HS-5 (cell line): ENCODE data around the gene LDHAL6B.
A peak's percentile ranks its signal among the peaks of the same experiment; 100 is the strongest.
"Not testable (repeated sequence)": the region's sequence is repeated elsewhere in the genome, so short reads cannot be mapped to it uniquely, and the experiment has no call there.

Experiments used
- DNase-seq: peaks from one replicate; pipeline ENCODE4 v3.0.0-alpha.2; 2012; ENCODE audit warnings: low read depth

LDHAL6B gene

GRCh38 chr15:59206623-59207183 lies at the start of gene LDHAL6B:
Gene LDHAL6B, plus strand, starts transcription at chr15:59206843. Its CDS starts 98 bp downstream, at chr15:59206941.
- DNase-seq, result no peak

GRCh38 chr15:59157396-59157795 lies 49.2 kb upstream of the LDHAL6B start:
- DNase-seq, result no peak

- DNase-seq, result no peak
These were observed 48.6 kb upstream of the LDHAL6B start for GRCh38 chr15:59157840-59158700.

- no peak for DNase-seq
These were observed 48.0 kb upstream of the LDHAL6B start for GRCh38 chr15:59158701-59159034.

GRCh38 chr15:59159210-59159609 lies 47.4 kb upstream of the LDHAL6B start:
- DNase-seq, result no peak

- DNase-seq, result no peak
These were observed 45.6 kb upstream of the LDHAL6B start for GRCh38 chr15:59160880-59161593.

GRCh38 chr15:59162080-59162479 lies 44.6 kb upstream of the LDHAL6B start:
- DNase-seq, result not testable (repeated sequence)

GRCh38 chr15:59165726-59166125 lies 40.9 kb upstream of the LDHAL6B start:
- DNase-seq, result no peak

GRCh38 chr15:59166166-59166565 lies 40.5 kb upstream of the LDHAL6B start:
- DNase-seq, result no peak

GRCh38 chr15:59166601-59167265 lies 39.9 kb upstream of the LDHAL6B start:
- no peak for DNase-seq

- no peak for DNase-seq
These were observed 38.1 kb upstream of the LDHAL6B start for GRCh38 chr15:59168536-59168935.

GRCh38 chr15:59169251-59169708 lies 37.4 kb upstream of the LDHAL6B start:
- peak; percentile 57 for DNase-seq

- peak; percentile 78 for DNase-seq
These were observed 36.2 kb upstream of the LDHAL6B start for GRCh38 chr15:59170295-59171066.

GRCh38 chr15:59171067-59171397 lies 35.6 kb upstream of the LDHAL6B start:
- DNase-seq, result no peak

- DNase-seq, result no peak
These were observed 34.2 kb upstream of the LDHAL6B start for GRCh38 chr15:59172289-59172901.

GRCh38 chr15:59173194-59173593 lies 33.4 kb upstream of the LDHAL6B start:
- no peak for DNase-seq

- DNase-seq, result no peak
These were observed 32.4 kb upstream of the LDHAL6B start for GRCh38 chr15:59174151-59174834.

- peak; percentile 49 for DNase-seq
These were observed 31.5 kb upstream of the LDHAL6B start for GRCh38 chr15:59174835-59175831.

GRCh38 chr15:59176653-59177316 lies 29.9 kb upstream of the LDHAL6B start:
- DNase-seq, result no peak
